HepG2 (cell line): Measurements from ENCODE around the gene AKR7A2. TPM values are rescaled to one million over a fixed set of nuclear protein-coding genes. Genes with fewer than 3 reads are reported as not detected.

ENCODE experiments used
- ETV5 ChIP-seq: IDR thresholded peaks from 2 replicates; pipeline ENCODE4 v1.6.1; 2018; ENCODE audit warnings: missing biosample characterization, missing genetic modification reagents, inconsistent platforms, borderline replicate concordance
- PHF8 ChIP-seq: sonication (generic); formaldehyde crosslinking; IDR thresholded peaks from 2 replicates; pipeline ENCODE4 v1.5.0; 2020; ENCODE audit warnings: missing genetic modification reagents
- SALL1 ChIP-seq: sonication (generic); formaldehyde crosslinking; IDR thresholded peaks from 2 replicates; pipeline ENCODE4 v1.8.0; 2022; ENCODE audit warnings: mild to moderate bottlenecking, missing genetic modification reagents
- ZNF234 ChIP-seq: sonication (generic); formaldehyde crosslinking; conservative IDR thresholded peaks from 2 replicates; pipeline ENCODE4 v1.5.1; 2020; ENCODE audit warnings: mild to moderate bottlenecking, missing genetic modification reagents
- ZNF251 ChIP-seq: sonication (generic); formaldehyde crosslinking; IDR thresholded peaks from 2 replicates; pipeline ENCODE4 v1.9.0; 2021; ENCODE audit warnings: mild to moderate bottlenecking, missing genetic modification reagents
- ZNF607 ChIP-seq: sonication (generic); formaldehyde crosslinking; IDR thresholded peaks from 2 replicates; pipeline ENCODE4 v1.5.1; 2020; ENCODE audit warnings: missing genetic modification reagents, mild to moderate bottlenecking, borderline replicate concordance
- polyA plus RNA-seq, 8 experiments: library from polyadenylated mRNA; depleted of rRNA in 3 of 8; stranded (reverse) in 7 of 8; unstranded in 1 of 8; fragments of >200 nt; fragmentation: Illumina TruSeq in 4 of 8; extraction: Trizol in 4 of 8; gene quantifications; 2 replicates each; pipeline versions ENCODE4 v1.2.1 to v1.2.3, GENCODE V29; 2011 to 2016; ENCODE audit warnings: low read depth in 4 of 8, missing spikeins in 1 of 8, mixed read lengths in 1 of 8; ENCODE audit not compliant: insufficient read depth in 1 of 8
- total RNA-seq, 5 experiments: library from RNA; depleted of rRNA; stranded (reverse); fragments of >200 nt; fragmentation: Illumina TruSeq; extraction: Trizol; gene quantifications; 2 replicates each; pipeline ENCODE4 v1.2.3, GENCODE V29; 2016; ENCODE audit warnings: low read depth in 1 of 5
- TF ChIP-seq, protein P1 (sequence below): sonication (generic); formaldehyde crosslinking; IDR thresholded peaks from 2 replicates; pipeline ENCODE4 v1.4.0; 2020; ENCODE audit warnings: low read depth, missing genetic modification reagents
- TF ChIP-seq, protein P2 (sequence below): sonication (generic); formaldehyde crosslinking; IDR thresholded peaks from 2 replicates; pipeline ENCODE4 v1.5.1; 2020; ENCODE audit warnings: mild to moderate bottlenecking, missing genetic modification reagents, borderline replicate concordance
- TF ChIP-seq, protein P3 (sequence below): sonication (generic); formaldehyde crosslinking; IDR thresholded peaks from 2 replicates; pipeline ENCODE4 v1.5.0; 2020; ENCODE audit warnings: mild to moderate bottlenecking, missing genetic modification reagents
- TF ChIP-seq, protein P4 (sequence below): sonication (generic); formaldehyde crosslinking; IDR thresholded peaks from 2 replicates; pipeline ENCODE4 v1.4.0; 2020; ENCODE audit warnings: missing genetic modification reagents
- TF ChIP-seq, protein P5 (sequence below): sonication (generic); formaldehyde crosslinking; IDR thresholded peaks from 2 replicates; pipeline ENCODE4 v1.5.1; 2020; ENCODE audit warnings: missing genetic modification reagents, mild to moderate bottlenecking, borderline replicate concordance

AKR7A2 gene
- total and polyA plus RNA-seq, 2 of the 13 experiments (the other 11 are each of a cell fraction or from before 2014, with no cell fraction given) = 45.2 to 75.6 TPM

DNA sequence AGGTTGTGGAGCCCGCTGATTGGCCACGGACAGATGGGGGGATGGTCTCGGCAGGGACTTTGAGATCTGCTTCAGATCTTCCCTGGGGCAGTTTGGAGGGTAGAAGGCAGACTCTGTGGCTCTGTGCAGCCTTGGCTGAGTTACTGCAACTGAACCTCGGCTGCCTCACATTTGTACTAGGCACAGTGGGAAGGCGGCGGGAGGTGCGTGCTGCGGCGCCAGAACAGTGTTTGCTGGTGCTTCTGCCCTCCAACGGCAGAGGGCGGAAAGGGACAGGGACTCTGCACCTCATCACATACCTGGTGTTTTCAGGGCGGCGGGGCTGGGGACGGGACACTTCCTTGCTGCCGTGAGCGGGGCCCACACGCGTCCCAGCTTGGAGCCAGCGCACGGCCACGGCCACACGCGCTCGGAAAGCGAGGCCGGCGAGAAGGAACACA, 26.4 kb upstream of the AKR7A2 start (continued):
- TF ChIP-seq, protein P1, sequence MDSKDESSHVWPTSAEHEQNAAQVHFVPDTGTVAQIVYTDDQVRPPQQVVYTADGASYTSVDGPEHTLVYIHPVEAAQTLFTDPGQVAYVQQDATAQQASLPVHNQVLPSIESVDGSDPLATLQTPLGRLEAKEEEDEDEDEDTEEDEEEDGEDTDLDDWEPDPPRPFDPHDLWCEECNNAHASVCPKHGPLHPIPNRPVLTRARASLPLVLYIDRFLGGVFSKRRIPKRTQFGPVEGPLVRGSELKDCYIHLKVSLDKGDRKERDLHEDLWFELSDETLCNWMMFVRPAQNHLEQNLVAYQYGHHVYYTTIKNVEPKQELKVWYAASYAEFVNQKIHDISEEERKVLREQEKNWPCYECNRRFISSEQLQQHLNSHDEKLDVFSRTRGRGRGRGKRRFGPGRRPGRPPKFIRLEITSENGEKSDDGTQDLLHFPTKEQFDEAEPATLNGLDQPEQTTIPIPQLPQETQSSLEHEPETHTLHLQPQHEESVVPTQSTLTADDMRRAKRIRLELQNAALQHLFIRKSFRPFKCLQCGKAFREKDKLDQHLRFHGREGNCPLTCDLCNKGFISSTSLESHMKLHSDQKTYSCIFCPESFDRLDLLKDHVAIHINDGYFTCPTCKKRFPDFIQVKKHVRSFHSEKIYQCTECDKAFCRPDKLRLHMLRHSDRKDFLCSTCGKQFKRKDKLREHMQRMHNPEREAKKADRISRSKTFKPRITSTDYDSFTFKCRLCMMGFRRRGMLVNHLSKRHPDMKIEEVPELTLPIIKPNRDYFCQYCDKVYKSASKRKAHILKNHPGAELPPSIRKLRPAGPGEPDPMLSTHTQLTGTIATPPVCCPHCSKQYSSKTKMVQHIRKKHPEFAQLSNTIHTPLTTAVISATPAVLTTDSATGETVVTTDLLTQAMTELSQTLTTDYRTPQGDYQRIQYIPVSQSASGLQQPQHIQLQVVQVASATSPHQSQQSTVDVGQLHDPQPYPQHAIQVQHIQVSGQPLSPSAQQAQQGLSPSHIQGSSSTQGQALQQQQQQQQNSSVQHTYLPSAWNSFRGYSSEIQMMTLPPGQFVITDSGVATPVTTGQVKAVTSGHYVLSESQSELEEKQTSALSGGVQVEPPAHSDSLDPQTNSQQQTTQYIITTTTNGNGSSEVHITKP (CRISPR knock-in tag) = no peak
- TF ChIP-seq ZNF234 (CRISPR knock-in tag) (peak; percentile 76; the same call in 1 of the 2 replicates), ETV5 (0 out of 2 replicates have a peak, but pooled peaks have one; percentile 24), ZNF607 (peak; percentile 46; the same call in 1 of the 2 replicates), SALL1 (CRISPR knock-in tag) (peak; percentile 86), PHF8 (CRISPR knock-in tag) (no peak), ZNF251 (CRISPR knock-in tag) (no peak)
- TF ChIP-seq, protein P2, sequence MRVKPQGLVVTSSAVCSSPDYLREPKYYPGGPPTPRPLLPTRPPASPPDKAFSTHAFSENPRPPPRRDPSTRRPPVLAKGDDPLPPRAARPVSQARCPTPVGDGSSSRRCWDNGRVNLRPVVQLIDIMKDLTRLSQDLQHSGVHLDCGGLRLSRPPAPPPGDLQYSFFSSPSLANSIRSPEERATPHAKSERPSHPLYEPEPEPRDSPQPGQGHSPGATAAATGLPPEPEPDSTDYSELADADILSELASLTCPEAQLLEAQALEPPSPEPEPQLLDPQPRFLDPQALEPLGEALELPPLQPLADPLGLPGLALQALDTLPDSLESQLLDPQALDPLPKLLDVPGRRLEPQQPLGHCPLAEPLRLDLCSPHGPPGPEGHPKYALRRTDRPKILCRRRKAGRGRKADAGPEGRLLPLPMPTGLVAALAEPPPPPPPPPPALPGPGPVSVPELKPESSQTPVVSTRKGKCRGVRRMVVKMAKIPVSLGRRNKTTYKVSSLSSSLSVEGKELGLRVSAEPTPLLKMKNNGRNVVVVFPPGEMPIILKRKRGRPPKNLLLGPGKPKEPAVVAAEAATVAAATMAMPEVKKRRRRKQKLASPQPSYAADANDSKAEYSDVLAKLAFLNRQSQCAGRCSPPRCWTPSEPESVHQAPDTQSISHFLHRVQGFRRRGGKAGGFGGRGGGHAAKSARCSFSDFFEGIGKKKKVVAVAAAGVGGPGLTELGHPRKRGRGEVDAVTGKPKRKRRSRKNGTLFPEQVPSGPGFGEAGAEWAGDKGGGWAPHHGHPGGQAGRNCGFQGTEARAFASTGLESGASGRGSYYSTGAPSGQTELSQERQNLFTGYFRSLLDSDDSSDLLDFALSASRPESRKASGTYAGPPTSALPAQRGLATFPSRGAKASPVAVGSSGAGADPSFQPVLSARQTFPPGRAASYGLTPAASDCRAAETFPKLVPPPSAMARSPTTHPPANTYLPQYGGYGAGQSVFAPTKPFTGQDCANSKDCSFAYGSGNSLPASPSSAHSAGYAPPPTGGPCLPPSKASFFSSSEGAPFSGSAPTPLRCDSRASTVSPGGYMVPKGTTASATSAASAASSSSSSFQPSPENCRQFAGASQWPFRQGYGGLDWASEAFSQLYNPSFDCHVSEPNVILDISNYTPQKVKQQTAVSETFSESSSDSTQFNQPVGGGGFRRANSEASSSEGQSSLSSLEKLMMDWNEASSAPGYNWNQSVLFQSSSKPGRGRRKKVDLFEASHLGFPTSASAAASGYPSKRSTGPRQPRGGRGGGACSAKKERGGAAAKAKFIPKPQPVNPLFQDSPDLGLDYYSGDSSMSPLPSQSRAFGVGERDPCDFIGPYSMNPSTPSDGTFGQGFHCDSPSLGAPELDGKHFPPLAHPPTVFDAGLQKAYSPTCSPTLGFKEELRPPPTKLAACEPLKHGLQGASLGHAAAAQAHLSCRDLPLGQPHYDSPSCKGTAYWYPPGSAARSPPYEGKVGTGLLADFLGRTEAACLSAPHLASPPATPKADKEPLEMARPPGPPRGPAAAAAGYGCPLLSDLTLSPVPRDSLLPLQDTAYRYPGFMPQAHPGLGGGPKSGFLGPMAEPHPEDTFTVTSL (CRISPR knock-in tag) = no peak
- TF ChIP-seq, protein P3, sequence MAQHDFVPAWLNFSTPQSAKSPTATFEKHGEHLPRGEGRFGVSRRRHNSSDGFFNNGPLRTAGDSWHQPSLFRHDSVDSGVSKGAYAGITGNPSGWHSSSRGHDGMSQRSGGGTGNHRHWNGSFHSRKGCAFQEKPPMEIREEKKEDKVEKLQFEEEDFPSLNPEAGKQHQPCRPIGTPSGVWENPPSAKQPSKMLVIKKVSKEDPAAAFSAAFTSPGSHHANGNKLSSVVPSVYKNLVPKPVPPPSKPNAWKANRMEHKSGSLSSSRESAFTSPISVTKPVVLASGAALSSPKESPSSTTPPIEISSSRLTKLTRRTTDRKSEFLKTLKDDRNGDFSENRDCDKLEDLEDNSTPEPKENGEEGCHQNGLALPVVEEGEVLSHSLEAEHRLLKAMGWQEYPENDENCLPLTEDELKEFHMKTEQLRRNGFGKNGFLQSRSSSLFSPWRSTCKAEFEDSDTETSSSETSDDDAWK (CRISPR knock-in tag) = no peak
- TF ChIP-seq, protein P4, sequence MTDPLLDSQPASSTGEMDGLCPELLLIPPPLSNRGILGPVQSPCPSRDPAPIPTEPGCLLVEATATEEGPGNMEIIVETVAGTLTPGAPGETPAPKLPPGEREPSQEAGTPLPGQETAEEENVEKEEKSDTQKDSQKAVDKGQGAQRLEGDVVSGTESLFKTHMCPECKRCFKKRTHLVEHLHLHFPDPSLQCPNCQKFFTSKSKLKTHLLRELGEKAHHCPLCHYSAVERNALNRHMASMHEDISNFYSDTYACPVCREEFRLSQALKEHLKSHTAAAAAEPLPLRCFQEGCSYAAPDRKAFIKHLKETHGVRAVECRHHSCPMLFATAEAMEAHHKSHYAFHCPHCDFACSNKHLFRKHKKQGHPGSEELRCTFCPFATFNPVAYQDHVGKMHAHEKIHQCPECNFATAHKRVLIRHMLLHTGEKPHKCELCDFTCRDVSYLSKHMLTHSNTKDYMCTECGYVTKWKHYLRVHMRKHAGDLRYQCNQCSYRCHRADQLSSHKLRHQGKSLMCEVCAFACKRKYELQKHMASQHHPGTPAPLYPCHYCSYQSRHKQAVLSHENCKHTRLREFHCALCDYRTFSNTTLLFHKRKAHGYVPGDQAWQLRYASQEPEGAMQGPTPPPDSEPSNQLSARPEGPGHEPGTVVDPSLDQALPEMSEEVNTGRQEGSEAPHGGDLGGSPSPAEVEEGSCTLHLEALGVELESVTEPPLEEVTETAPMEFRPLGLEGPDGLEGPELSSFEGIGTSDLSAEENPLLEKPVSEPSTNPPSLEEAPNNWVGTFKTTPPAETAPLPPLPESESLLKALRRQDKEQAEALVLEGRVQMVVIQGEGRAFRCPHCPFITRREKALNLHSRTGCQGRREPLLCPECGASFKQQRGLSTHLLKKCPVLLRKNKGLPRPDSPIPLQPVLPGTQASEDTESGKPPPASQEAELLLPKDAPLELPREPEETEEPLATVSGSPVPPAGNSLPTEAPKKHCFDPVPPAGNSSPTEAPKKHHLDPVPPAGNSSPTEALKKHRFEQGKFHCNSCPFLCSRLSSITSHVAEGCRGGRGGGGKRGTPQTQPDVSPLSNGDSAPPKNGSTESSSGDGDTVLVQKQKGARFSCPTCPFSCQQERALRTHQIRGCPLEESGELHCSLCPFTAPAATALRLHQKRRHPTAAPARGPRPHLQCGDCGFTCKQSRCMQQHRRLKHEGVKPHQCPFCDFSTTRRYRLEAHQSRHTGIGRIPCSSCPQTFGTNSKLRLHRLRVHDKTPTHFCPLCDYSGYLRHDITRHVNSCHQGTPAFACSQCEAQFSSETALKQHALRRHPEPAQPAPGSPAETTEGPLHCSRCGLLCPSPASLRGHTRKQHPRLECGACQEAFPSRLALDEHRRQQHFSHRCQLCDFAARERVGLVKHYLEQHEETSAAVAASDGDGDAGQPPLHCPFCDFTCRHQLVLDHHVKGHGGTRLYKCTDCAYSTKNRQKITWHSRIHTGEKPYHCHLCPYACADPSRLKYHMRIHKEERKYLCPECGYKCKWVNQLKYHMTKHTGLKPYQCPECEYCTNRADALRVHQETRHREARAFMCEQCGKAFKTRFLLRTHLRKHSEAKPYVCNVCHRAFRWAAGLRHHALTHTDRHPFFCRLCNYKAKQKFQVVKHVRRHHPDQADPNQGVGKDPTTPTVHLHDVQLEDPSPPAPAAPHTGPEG (CRISPR knock-in tag) = no peak
- TF ChIP-seq, protein P5, sequence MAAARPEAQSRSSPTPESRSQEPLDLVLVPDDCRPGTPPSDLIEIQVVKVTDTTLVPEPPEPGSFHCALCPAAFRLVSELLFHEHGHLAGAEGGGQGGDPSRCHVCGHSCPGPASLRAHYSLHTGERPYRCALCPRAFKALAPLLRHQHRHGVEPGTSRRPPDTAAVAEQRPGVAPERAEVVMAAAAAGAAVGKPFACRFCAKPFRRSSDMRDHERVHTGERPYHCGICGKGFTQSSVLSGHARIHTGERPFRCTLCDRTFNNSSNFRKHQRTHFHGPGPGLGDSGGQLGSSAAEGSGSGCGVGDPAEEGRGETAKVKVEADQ (CRISPR knock-in tag) = no peak
